Common myeloid progenitor, CD34-positive (primary cell): ENCODE measurements around the gene ZMYND19.
A peak's percentile ranks its signal among the peaks of the same experiment; 100 is the strongest.
"Not testable (repeated sequence)": the region's sequence is repeated elsewhere in the genome, so short reads cannot be mapped to it uniquely, and the experiment has no call there.

Experiments
- CTCF ChIA-PET: fragments of 350-600 bp; sonication (Branson Sonifier 250); formaldehyde crosslinking; loops from one replicate; lab custom pipeline; 2021; ENCODE audit warnings: antibody characterized with exemption; lab: Charles Lee
- POLR2A ChIA-PET: fragments of 350-600 bp; sonication (Branson Sonifier 250); formaldehyde crosslinking; loops from one replicate; lab custom pipeline; 2021; ENCODE audit warnings: antibody characterized with exemption; lab: Charles Lee
- DNase-seq, 3 donors: peaks; one replicate each; pipeline versions ENCODE4 v3.0.0 to v3.0.0-alpha.2; 2013
- H3K27ac ChIP-seq, 2 experiments: 1 replicate in 1 of 2; 2 replicates in 1 of 2; pipeline ENCODE4 v1.7.0; 2013; ENCODE audit warnings: inconsistent platforms in 2 of 2, low read length in 2 of 2, mild to moderate bottlenecking in 2 of 2, low read depth in 1 of 2, moderate library complexity in 1 of 2; ENCODE audit not compliant: severe bottlenecking in 2 of 2, insufficient read depth in 1 of 2, poor library complexity in 1 of 2
- H3K27me3 ChIP-seq, 5 experiments: replicated peaks in 2 of 5; 1 replicate in 3 of 5; 2 replicates in 2 of 5; pipeline versions ENCODE4 v1.6.1 to v1.7.0; 2013; ENCODE audit warnings: low read length in 4 of 5, mild to moderate bottlenecking in 2 of 5, moderate library complexity in 2 of 5, inconsistent platforms in 1 of 5; ENCODE audit not compliant: insufficient read depth in 5 of 5, control insufficient read depth in 4 of 5
- H3K36me3 ChIP-seq, 4 experiments: 1 replicate in 2 of 4; 2 replicates in 2 of 4; pipeline versions ENCODE4 v1.6.1 to v1.7.0; 2013; ENCODE audit warnings: low read length in 3 of 4, control low read depth in 1 of 4, mild to moderate bottlenecking in 1 of 4; ENCODE audit not compliant: control insufficient read depth in 4 of 4, insufficient read depth in 4 of 4
- H3K4me1 ChIP-seq, 4 experiments: 1 replicate in 3 of 4; 2 replicates in 1 of 4; pipeline versions ENCODE4 v1.6.1 to v1.7.1; 2013; ENCODE audit warnings: low read length in 3 of 4, mild to moderate bottlenecking in 3 of 4, control low read depth in 1 of 4, inconsistent platforms in 1 of 4, moderate library complexity in 1 of 4; ENCODE audit not compliant: control insufficient read depth in 4 of 4, insufficient read depth in 4 of 4; ENCODE audit errors: control extremely low read depth in 1 of 4
- H3K4me3 ChIP-seq, 7 experiments: 1 replicate in 4 of 7; 2 replicates in 3 of 7; pipeline versions ENCODE4 v1.5.1 to v1.7.0; 2013; ENCODE audit warnings: mild to moderate bottlenecking in 7 of 7, low read length in 6 of 7, moderate library complexity in 6 of 7, inconsistent platforms in 2 of 7, low read depth in 2 of 7, control low read depth in 1 of 7; ENCODE audit not compliant: insufficient read depth in 4 of 7, control insufficient read depth in 1 of 7; ENCODE audit errors: extremely low read depth in 1 of 7
- H3K9me3 ChIP-seq, 5 experiments: 1 replicate in 4 of 5; 2 replicates in 1 of 5; pipeline versions ENCODE4 v1.6.1 to v1.7.1; 2013; ENCODE audit warnings: low read length in 4 of 5, mild to moderate bottlenecking in 2 of 5, inconsistent platforms in 1 of 5, low read depth in 1 of 5, moderate library complexity in 1 of 5; ENCODE audit not compliant: control insufficient read depth in 4 of 5, insufficient read depth in 2 of 5; ENCODE audit errors: control extremely low read depth in 1 of 5
- WGBS: methylation state at CpG from one replicate; pipeline ENCODE4 v1.1.5; 2013; ENCODE audit not compliant: insufficient coverage; 5-methylcytosine and 5-hydroxymethylcytosine counted together

ZMYND19 gene

DNA sequence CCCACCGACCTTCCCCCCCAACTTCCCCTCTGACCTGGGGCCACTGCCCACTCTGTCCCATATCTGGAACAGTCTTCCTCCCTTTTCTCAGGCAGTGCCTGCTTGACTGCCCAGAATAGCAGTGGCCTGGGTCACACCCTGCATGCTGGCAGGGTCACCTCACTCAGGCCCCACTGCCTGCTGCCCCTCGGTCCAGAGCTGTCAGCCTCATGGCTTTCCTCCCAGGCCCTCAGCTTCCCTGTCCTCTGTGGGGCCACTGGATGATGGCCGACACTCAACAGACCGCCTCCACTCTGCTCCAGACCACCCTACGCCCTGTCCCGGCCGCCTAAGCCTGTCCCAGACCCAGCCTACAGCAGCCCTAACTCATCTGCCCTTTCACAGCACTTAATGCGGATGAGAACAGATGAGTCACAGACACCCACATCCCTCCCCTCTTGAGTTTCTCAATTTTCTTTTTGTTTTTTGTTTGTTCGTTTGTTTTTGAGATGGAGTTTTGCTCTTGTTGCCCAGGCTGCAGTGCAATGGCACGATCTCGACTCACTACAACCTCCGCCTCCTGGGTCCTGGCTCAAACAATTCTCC lies 46.0 kb downstream of the ZMYND19 start:
- no peak for DNase-seq
- Histone ChIP-seq H3K36me3 (peaks cover 0 to 8% (median 3%) of the 10 kb centered on the region in 4 experiments), H3K27ac (no peak overlapping the region), H3K4me3 (no peak overlapping the region), H3K4me1 (peaks cover 0 to 4% (median 0%) of the 10 kb centered on the region in 4 experiments), H3K27me3 (no peaks in the 10 kb centered on the region), H3K9me3 (no peaks in the 10 kb centered on the region)
- CTCF ChIA-PET = no interaction called here
- WGBS = 97% methylated on average over 10 of the region's 12 CpGs
- POLR2A ChIA-PET = no interaction called here

DNA sequence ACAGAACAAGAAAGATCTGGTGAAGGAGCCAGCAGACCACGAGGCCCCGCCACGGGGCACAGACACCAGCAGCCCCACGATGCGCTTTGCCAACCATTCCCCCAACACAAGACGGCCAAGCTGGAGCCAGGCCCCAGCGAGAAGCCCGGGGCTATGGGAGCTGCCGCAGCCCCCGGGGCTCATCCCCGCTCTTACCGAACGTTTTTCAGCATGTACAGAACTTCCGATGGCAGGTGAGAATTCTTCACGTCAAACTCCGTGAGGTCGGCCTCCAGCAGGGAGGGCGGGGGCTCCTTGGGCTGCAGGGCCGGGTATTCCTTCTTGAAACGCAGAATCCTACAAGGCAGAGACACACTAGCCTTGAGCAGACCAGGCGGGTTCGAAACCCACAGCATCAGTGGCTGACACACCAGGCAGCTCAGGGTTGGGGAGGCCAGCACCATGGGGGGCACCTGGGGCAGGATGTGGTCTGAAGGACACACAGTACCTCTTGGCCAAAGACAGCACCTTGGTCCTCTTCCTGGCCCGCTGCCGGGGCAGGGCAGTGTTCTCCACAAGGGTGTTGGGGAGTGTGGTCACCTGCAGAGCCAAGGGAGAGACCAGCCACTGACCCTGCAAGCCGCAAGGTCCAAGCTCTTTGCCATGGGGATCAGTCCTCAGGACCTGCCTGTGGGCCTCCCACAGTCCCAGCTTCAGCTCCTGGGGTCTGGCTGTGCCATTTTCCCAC lies 46.9 kb downstream of the ZMYND19 start:
- no peaks in the 10 kb centered on the region for H3K4me1 ChIP-seq
- no peak for DNase-seq
- no peak overlapping the region for H3K27ac ChIP-seq
- peaks cover 0 to 8% (median 3%) of the 10 kb centered on the region in 4 experiments for H3K36me3 ChIP-seq
- WGBS = 97% methylated on average over 21 of the region's 25 CpGs
- H3K4me3 ChIP-seq = no peak overlapping the region
- ChIA-PET CTCF (interaction anchor here (0.5 kb wide), 1 partner anchor 49 kb away, joined by 3 read pairs; no protein-coding TSS in a partner anchor), POLR2A (no interaction called here)
- H3K9me3 ChIP-seq = no peaks in the 10 kb centered on the region
- H3K27me3 ChIP-seq = no peaks in the 10 kb centered on the region

DNA sequence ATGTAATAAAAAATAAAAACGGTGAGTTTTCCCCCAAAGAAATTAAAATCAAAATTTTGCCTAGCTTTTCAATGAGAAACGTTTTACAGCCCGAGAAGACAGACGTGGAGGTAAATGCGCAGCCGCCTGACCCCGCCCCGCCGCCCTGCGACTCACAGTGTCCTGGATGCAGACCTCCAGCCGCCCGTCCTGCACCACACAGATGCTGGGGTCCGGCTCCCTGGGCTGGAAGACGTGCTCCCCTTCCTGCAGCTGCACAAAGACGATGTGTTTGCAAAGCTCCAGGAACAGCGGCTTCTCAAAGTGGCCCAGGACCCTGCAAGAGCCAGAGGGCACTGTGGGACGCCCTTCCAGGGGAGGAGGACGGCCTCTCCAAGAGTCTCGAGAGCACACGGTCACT lies 47.8 kb downstream of the ZMYND19 start:
- peaks cover 0 to 5% (median under 1%) of the 10 kb centered on the region in 4 experiments for H3K4me1 ChIP-seq
- H3K27me3 ChIP-seq = no peaks in the 10 kb centered on the region
- 97% methylated on average over 19 of the region's 20 CpGs for WGBS
- H3K27ac ChIP-seq = no peak overlapping the region
- ChIA-PET POLR2A (no interaction called here), CTCF (interaction anchor here (1.2 to 1.6 kb wide), 2 partner anchors 10 to 256 kb away, joined by 3 to 6 read pairs; partner anchors contain the start of gene MRPL41)
- H3K9me3 ChIP-seq = peaks cover 0 to 5% (median 0%) of the 10 kb centered on the region in 5 experiments
- H3K36me3 ChIP-seq = peaks cover 0 to 8% (median 3%) of the 10 kb centered on the region in 4 experiments
- DNase-seq = no peak
- no peak overlapping the region for H3K4me3 ChIP-seq

DNA sequence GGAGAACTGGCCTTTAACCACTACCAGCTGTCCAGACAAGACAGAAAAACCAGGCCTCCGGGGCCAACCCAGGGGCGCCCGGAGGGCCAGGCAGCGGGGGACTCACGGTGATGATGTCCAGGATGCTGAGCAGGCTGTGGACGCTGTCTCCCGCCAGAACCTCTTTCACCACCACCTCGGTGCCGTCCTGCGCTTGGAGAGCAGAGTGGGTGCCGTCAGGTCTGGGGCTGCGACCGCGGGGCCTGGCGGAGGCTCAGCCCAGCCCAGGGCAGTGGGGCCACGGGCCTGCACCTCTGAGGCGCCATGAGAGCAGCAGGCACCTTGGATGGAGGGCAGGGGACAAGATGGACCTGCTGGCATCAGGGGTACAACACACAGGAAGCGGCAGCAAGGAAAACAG lies 49.8 kb downstream of the ZMYND19 start:
- ChIA-PET CTCF (no interaction called here), POLR2A (no interaction called here)
- Histone ChIP-seq H3K4me3 (no peak overlapping the region), H3K27ac (no peak overlapping the region), H3K27me3 (no peaks in the 10 kb centered on the region), H3K36me3 (peaks cover 0 to 8% (median 3%) of the 10 kb centered on the region in 4 experiments), H3K4me1 (peaks cover 0 to 15% (median 5%) of the 10 kb centered on the region in 4 experiments), H3K9me3 (peaks cover 0 to 13% (median 4%) of the 10 kb centered on the region in 5 experiments)
- 98% methylated on average over 17 of the region's 18 CpGs for WGBS
- no peak for DNase-seq

DNA sequence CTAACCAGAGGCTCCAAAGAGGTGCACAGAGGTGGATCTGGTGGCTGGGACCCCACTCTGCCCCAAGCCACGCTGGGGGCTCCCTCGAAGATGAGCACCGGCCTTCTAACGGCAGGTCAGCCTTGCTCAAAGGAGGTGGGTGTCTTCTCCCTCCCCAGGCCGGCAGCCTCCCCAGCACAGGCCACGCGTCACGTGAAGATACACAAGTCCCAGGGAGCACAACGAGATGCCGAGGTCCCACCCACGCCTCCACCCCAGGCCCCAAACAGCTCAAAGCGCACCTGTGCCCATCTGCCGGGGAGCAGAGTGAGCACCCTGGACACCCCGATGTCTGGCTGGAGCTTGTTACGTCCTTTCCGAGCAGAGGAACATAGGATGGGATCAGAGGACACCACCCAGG lies 52.3 kb downstream of the ZMYND19 start:
- H3K27me3 ChIP-seq = no peaks in the 10 kb centered on the region
- no peak overlapping the region for H3K27ac ChIP-seq
- ChIA-PET POLR2A (no interaction called here), CTCF (interaction anchor here (1.1 to 2.0 kb wide), 3 partner anchors 8 to 36 kb away, joined by 4 to 6 read pairs (median 5); no protein-coding TSS in a partner anchor)
- H3K9me3 ChIP-seq = peaks cover 0 to 13% (median 4%) of the 10 kb centered on the region in 5 experiments
- H3K36me3 ChIP-seq = peaks cover 0 to 5% (median 3%) of the 10 kb centered on the region in 4 experiments
- peaks cover 0 to 15% (median 12%) of the 10 kb centered on the region in 4 experiments for H3K4me1 ChIP-seq
- no peak for DNase-seq
- 98% methylated on average over 16 of the region's 16 CpGs for WGBS
- no peak overlapping the region for H3K4me3 ChIP-seq

DNA sequence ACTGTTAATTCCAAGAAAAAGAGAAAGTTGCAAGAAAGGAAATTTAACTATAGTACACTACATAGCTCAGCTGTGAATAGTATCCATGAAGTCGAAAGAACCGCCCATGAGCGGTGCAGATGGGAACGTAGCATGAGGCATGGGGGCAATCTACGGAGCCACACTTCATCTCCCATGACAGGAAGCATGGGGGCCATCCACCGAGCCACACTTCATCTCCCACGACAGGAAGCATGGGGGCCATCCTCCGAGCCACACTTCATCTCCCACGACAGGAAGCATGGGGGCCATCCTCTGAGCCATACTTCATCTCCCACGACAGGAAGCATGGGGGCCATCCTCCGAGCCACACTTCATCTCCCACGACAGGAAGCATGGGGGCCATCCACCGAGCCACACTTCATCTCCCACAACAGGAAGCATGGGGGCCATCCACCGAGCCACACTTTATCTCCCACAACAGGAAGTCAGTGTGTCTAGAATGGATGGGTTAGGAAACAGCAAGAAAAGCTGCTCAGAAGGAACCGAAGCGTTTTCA lies 53.6 kb downstream of the ZMYND19 start:
- peak; percentile 36 to 90 (median 85) for DNase-seq
- POLR2A ChIA-PET = interaction anchor here (0.6 kb wide), 1 partner anchor 160 kb away, joined by 3 read pairs; no protein-coding TSS in a partner anchor
- not testable (repeated sequence) for H3K27ac ChIP-seq, H3K27me3 ChIP-seq, H3K36me3 ChIP-seq
- Histone ChIP-seq H3K4me1 (peaks cover 0 to 16% (median 13%) of the 10 kb centered on the region in 4 experiments), H3K9me3 (peaks cover 0 to 13% (median 4%) of the 10 kb centered on the region in 5 experiments), H3K4me3 (peak overlapping the region in 2 of 7 experiments; percentile 4 to 6)
- 34% methylated on average over 7 of the region's 16 CpGs for WGBS
- CTCF ChIA-PET = interaction anchor here (1.1 to 2.0 kb wide), 3 partner anchors 8 to 34 kb away, joined by 4 to 6 read pairs (median 5); no protein-coding TSS in a partner anchor
